ENCODE data around the gene FGD5.

- TF ChIP-seq EZH2phosphoT487 (IDR thresholded peaks at IDR 0.05; ENCODE audit: borderline replicate concordance, low read length) (no peak), CTCF (IDR thresholded peaks at IDR 0.05; ENCODE audit: low read depth, low read length, poor library complexity, severe bottlenecking) (no peak)
These were observed 87.7 kb downstream of the FGD5 start for GRCh38 chr3:14906355-14906971.
